ENCODE data around the gene RIN2. TPM values are rescaled to one million over a fixed set of nuclear protein-coding genes. Genes with fewer than 3 reads are reported as not detected.

The RIN2 gene
- total RNA-seq, 1 experiment from 2014 or later, result 1.5 TPM

- H3K27me3 ChIP-seq (ENCODE audit: insufficient read depth, low read length), result no peaks in the 10 kb centered on the region
- H3K9me2 ChIP-seq (ENCODE audit: insufficient read depth), result no peaks in the 10 kb centered on the region
- ChIA-PET RAD21 (ENCODE audit: low non-redundant PET in 1 of 2, low total read pairs in 2 of 2, uncharacterized antibody in 2 of 2, unreplicated experiment in 2 of 2) (no interaction called here), POLR2A (no interaction called here), CTCF (interaction anchor here (1.1 kb wide), 1 partner anchor 16 kb away, joined by 3 read pairs; no protein-coding TSS in a partner anchor)
- H3K9ac ChIP-seq (ENCODE audit: low read length), result no peak overlapping the region
- no peak overlapping the region for H3K27ac ChIP-seq (ENCODE audit: low read depth, low read length)
- BruUV-seq (replicated peaks), result no TSS peak
- H3K4me3 ChIP-seq (replicated peaks in 1 of 2; ENCODE audit: low read depth in 1 of 2, low read length in 2 of 2), result no peak overlapping the region
- no peaks in the 10 kb centered on the region for H3K36me3 ChIP-seq (ENCODE audit: control insufficient read depth in 1 of 2, insufficient read depth in 2 of 2, low read length in 2 of 2)
- H3K4me1 ChIP-seq (ENCODE audit: control insufficient read depth in 1 of 2, insufficient read depth in 2 of 2, low read length in 2 of 2), result peaks cover 0 to 7% of the 10 kb centered on the region in 2 experiments; a peak in 1 of 4 replicates
- H3K9me3 ChIP-seq (ENCODE audit: control insufficient read depth in 1 of 2, insufficient read depth in 1 of 2, low read depth in 1 of 2, low read length in 2 of 2), result no peaks in the 10 kb centered on the region
- no peak overlapping the region for H3K4me2 ChIP-seq (ENCODE audit: low read length)
- ATAC-seq (no peak), DNase-seq (ENCODE audit: low read depth, low spot score) (no peak)
- TF ChIP-seq SP1 (IDR thresholded peaks at IDR 0.05; ENCODE audit: low read depth) (no peak), YY1 (IDR thresholded peaks at IDR 0.05; ENCODE audit: extremely low read depth, insufficient replicate concordance, low read depth, low read length) (no peak), SRF (IDR thresholded peaks at IDR 0.05; ENCODE audit: low read depth) (no peak), CBX3 (IDR thresholded peaks at IDR 0.05; ENCODE audit: low read depth) (no peak), ZNF274 (IDR thresholded peaks at IDR 0.05; ENCODE audit: low read depth, low read length) (no peak), JUND (IDR thresholded peaks at IDR 0.05) (no peak), MAX (IDR thresholded peaks at IDR 0.05) (no peak), RAD21 (IDR thresholded peaks at IDR 0.05; ENCODE audit: low read depth) (no peak), TCF7L2 (IDR thresholded peaks at IDR 0.05; ENCODE audit: borderline replicate concordance, extremely low read depth, insufficient read depth, insufficient read length) (no peak), POLR2A (IDR thresholded peaks at IDR 0.05; ENCODE audit: borderline replicate concordance, extremely low read depth, insufficient read depth, insufficient read length) (no peak), EGR1 (IDR thresholded peaks at IDR 0.05; ENCODE audit: low read depth) (no peak), CEBPB (IDR thresholded peaks at IDR 0.05; ENCODE audit: low read depth) (no peak), POLR2AphosphoS5 (IDR thresholded peaks at IDR 0.05; ENCODE audit: low read depth, low read length) (no peak), FOSL1 (IDR thresholded peaks at IDR 0.05; ENCODE audit: low read depth) (no peak), REST (IDR thresholded peaks at IDR 0.05; ENCODE audit: low read depth) (no peak), EZH2phosphoT487 (IDR thresholded peaks at IDR 0.05; ENCODE audit: borderline replicate concordance) (no peak), SIN3A (IDR thresholded peaks at IDR 0.05; ENCODE audit: low read depth) (no peak), ZBTB33 (IDR thresholded peaks at IDR 0.05; ENCODE audit: extremely low read depth, insufficient replicate concordance, low read length) (no peak)
- no peaks in the 10 kb centered on the region for H4K20me1 ChIP-seq (ENCODE audit: insufficient read depth)
- intact Hi-C loops (cut with micrococcal nuclease), result loop anchor here (1.0 kb wide), 1 partner anchor 110 kb away; no protein-coding TSS in a partner anchor
- H3K79me2 ChIP-seq (ENCODE audit: insufficient read depth, low read length), result no peaks in the 10 kb centered on the region
- H2AFZ ChIP-seq (ENCODE audit: low read depth, low read length, poor library complexity, severe bottlenecking), result no peak overlapping the region
Observed at GRCh38 chr20:19802099-19802491, 44.0 kb downstream of the RIN2 start.

All from HCT116 (cell line).